ENCODE results near the gene GCLC.

GCLC gene

GRCh38 chr6:53501432-53501831, 43.5 kb downstream of the GCLC start:
- TF ChIP-seq EP300 (IDR thresholded peaks at IDR 0.05; ENCODE audit: borderline replicate concordance) (no peak), ZBTB7A (IDR thresholded peaks at IDR 0.05; ENCODE audit: low read depth) (no peak), RAD21 (IDR thresholded peaks at IDR 0.05; ENCODE audit: low read depth) (no peak), REST (IDR thresholded peaks at IDR 0.05; ENCODE audit: low read depth) (no peak), MAX (IDR thresholded peaks at IDR 0.05) (no peak), USF1 (IDR thresholded peaks at IDR 0.05) (no peak), CREB1 (IDR thresholded peaks at IDR 0.05; ENCODE audit: low read depth) (no peak), EGR1 (IDR thresholded peaks at IDR 0.05) (no peak), FOXM1 (IDR thresholded peaks at IDR 0.05; ENCODE audit: borderline replicate concordance, low read depth) (no peak), TAF1 (IDR thresholded peaks at IDR 0.05; ENCODE audit: low read depth) (no peak), TEAD4 (IDR thresholded peaks at IDR 0.05) (no peak), CEBPB (IDR thresholded peaks at IDR 0.05) (no peak), TCF12 (IDR thresholded peaks at IDR 0.05; ENCODE audit: low read depth) (no peak), YY1 (IDR thresholded peaks at IDR 0.05; ENCODE audit: low read depth) (no peak), NFIC (IDR thresholded peaks at IDR 0.05) (no peak)

- TF ChIP-seq YY1 (IDR thresholded peaks at IDR 0.05; ENCODE audit: low read depth): no peak
These were observed 44.8 kb downstream of the GCLC start for GRCh38 chr6:53500095-53500494.

- no peak for TF ChIP-seq TAF1 (IDR thresholded peaks at IDR 0.05; ENCODE audit: low read depth)
- TF ChIP-seq EGR1 (IDR thresholded peaks at IDR 0.05): no peak
- TF ChIP-seq USF1 (IDR thresholded peaks at IDR 0.05): no peak
- TF ChIP-seq REST (IDR thresholded peaks at IDR 0.05; ENCODE audit: low read depth): no peak
- TF ChIP-seq FOXM1 (IDR thresholded peaks at IDR 0.05; ENCODE audit: borderline replicate concordance, low read depth): no peak
- no peak for TF ChIP-seq EP300 (IDR thresholded peaks at IDR 0.05; ENCODE audit: borderline replicate concordance)
- no peak for TF ChIP-seq YY1 (IDR thresholded peaks at IDR 0.05; ENCODE audit: low read depth)
- TF ChIP-seq CEBPB (IDR thresholded peaks at IDR 0.05): no peak
- no peak for TF ChIP-seq TEAD4 (IDR thresholded peaks at IDR 0.05)
- TF ChIP-seq MAX (IDR thresholded peaks at IDR 0.05): no peak
- no peak for TF ChIP-seq TCF12 (IDR thresholded peaks at IDR 0.05; ENCODE audit: low read depth)
- TF ChIP-seq CREB1 (IDR thresholded peaks at IDR 0.05; ENCODE audit: low read depth): no peak
- TF ChIP-seq NFIC (IDR thresholded peaks at IDR 0.05): no peak
- TF ChIP-seq ZBTB7A (IDR thresholded peaks at IDR 0.05; ENCODE audit: low read depth): no peak
These were observed 45.8 kb downstream of the GCLC start for GRCh38 chr6:53499094-53499493.

- TF ChIP-seq USF1 (IDR thresholded peaks at IDR 0.05): no peak
- TF ChIP-seq MAX (IDR thresholded peaks at IDR 0.05): no peak
- no peak for TF ChIP-seq EP300 (IDR thresholded peaks at IDR 0.05; ENCODE audit: borderline replicate concordance)
- no peak for TF ChIP-seq EGR1 (IDR thresholded peaks at IDR 0.05)
- no peak for TF ChIP-seq ZBTB7A (IDR thresholded peaks at IDR 0.05; ENCODE audit: low read depth)
- TF ChIP-seq CREB1 (IDR thresholded peaks at IDR 0.05; ENCODE audit: low read depth): no peak
- no peak for TF ChIP-seq RAD21 (IDR thresholded peaks at IDR 0.05; ENCODE audit: low read depth)
- no peak for TF ChIP-seq TEAD4 (IDR thresholded peaks at IDR 0.05)
- no peak for TF ChIP-seq CEBPB (IDR thresholded peaks at IDR 0.05)
- no peak for TF ChIP-seq TAF1 (IDR thresholded peaks at IDR 0.05; ENCODE audit: low read depth)
- TF ChIP-seq FOXM1 (IDR thresholded peaks at IDR 0.05; ENCODE audit: borderline replicate concordance, low read depth): no peak
- no peak for TF ChIP-seq NFIC (IDR thresholded peaks at IDR 0.05)
- TF ChIP-seq REST (IDR thresholded peaks at IDR 0.05; ENCODE audit: low read depth): no peak
- TF ChIP-seq TCF12 (IDR thresholded peaks at IDR 0.05; ENCODE audit: low read depth): no peak
- no peak for TF ChIP-seq YY1 (IDR thresholded peaks at IDR 0.05; ENCODE audit: low read depth)
These were observed 46.3 kb downstream of the GCLC start for GRCh38 chr6:53498649-53499048.
